OCI-LY7 (cell line): ENCODE measurements around the gene LARP1. TPM values are rescaled to one million over a fixed set of nuclear protein-coding genes. Genes with fewer than 3 reads are reported as not detected.

Experiments used
- BruUV-seq: library from RNA; stranded (reverse); fragments of 400-500 nt; replicated peaks from 2 replicates; lab custom pipeline; 2021; lab: Mats Ljungman, UMichigan
- CTCF ChIA-PET: fragments of 300-600 bp; sonication (Branson Sonifier 250); formaldehyde crosslinking; loops from one replicate; lab custom pipeline; 2022; ENCODE audit warnings: antibody characterized with exemption; ENCODE audit not compliant: unreplicated experiment; lab: Charles Lee
- POLR2A ChIA-PET: fragments of 300-600 bp; sonication (Branson Sonifier 250); formaldehyde crosslinking; loops from one replicate; lab custom pipeline; 2022; ENCODE audit warnings: antibody characterized with exemption; lab: Charles Lee
- DNase-seq: peaks from one replicate; pipeline ENCODE4 v3.0.0-alpha.2; 2015; ENCODE audit warnings: low spot score
- H2AFZ ChIP-seq: fragments of 200-600 bp; sonication (generic), shearing (Covaris generic); 2 replicates; pipeline ENCODE4 v1.6.1; 2014; ENCODE audit warnings: mild to moderate bottlenecking, antibody characterized with exemption, low read length, moderate library complexity
- H3K27ac ChIP-seq: fragments of 200-600 bp; sonication (generic); 2 replicates; pipeline ENCODE4 v1.5.1; 2014; ENCODE audit warnings: mixed run types, low read depth, mild to moderate bottlenecking, moderate library complexity, low read length, inconsistent platforms; ENCODE audit not compliant: poor library complexity, severe bottlenecking
- H3K36me3 ChIP-seq: fragments of 200-600 bp; sonication (generic); 2 replicates; pipeline ENCODE4 v1.6.1; 2014; ENCODE audit warnings: mild to moderate bottlenecking, antibody characterized with exemption, low read length, moderate library complexity, mixed read lengths; ENCODE audit not compliant: insufficient read depth
- H3K4me1 ChIP-seq: fragments of 200-600 bp; sonication (generic); 2 replicates; pipeline ENCODE4 v1.5.1; 2014; ENCODE audit warnings: mild to moderate bottlenecking, low read length; ENCODE audit not compliant: insufficient read depth, poor library complexity, severe bottlenecking
- H3K4me2 ChIP-seq: fragments of 200-600 bp; sonication (generic); 2 replicates; pipeline ENCODE4 v1.6.1; 2014; ENCODE audit warnings: mild to moderate bottlenecking, low read length
- H3K4me3 ChIP-seq: fragments of 200-600 bp; sonication (generic); 2 replicates; pipeline ENCODE4 v1.5.1; 2014; ENCODE audit warnings: mild to moderate bottlenecking, low read depth, low read length; ENCODE audit not compliant: poor library complexity, severe bottlenecking
- H3K79me2 ChIP-seq: fragments of 200-600 bp; sonication (generic); 2 replicates; pipeline ENCODE4 v1.6.1; 2016; ENCODE audit warnings: low read depth, mild to moderate bottlenecking, low read length, moderate library complexity, mixed read lengths; ENCODE audit not compliant: insufficient read depth
- H3K9me2 ChIP-seq: fragments of 200-600 bp; sonication (generic); 2 replicates; pipeline ENCODE4 v1.6.1; 2016; ENCODE audit warnings: mild to moderate bottlenecking, low read length, mixed read lengths; ENCODE audit not compliant: insufficient read depth
- H3K9me3 ChIP-seq: fragments of 200-600 bp; sonication (generic); 2 replicates; pipeline ENCODE4 v1.6.1; 2014; ENCODE audit warnings: mild to moderate bottlenecking, mixed run types, low read length, mixed read lengths
- H4K20me1 ChIP-seq: fragments of 200-600 bp; sonication (generic); 2 replicates; pipeline ENCODE4 v1.6.1; 2014; ENCODE audit warnings: mild to moderate bottlenecking, antibody characterized with exemption, low read length, moderate library complexity, mixed read lengths; ENCODE audit not compliant: insufficient read depth
- EZH2phosphoT487 ChIP-seq: fragments of 200-600 bp; sonication (generic); IDR thresholded peaks from 2 replicates; pipeline ENCODE4 v1.6.1; 2018; ENCODE audit warnings: low read depth, borderline replicate concordance, mild to moderate bottlenecking, mixed run types, antibody characterized with exemption, low read length, moderate library complexity, mixed read lengths
- intact Hi-C: fragments of 100-400 bp; cut with micrococcal nuclease; formaldehyde crosslinking; loops from one replicate; pipeline ENCODE4 v1.10.0; 2022; ENCODE audit not compliant: unreplicated experiment
- total RNA-seq, 2 experiments: library from RNA; depleted of rRNA in 1 of 2; stranded (reverse); fragments of >200 nt in 1 of 2; shearing (Covaris generic) in 1 of 2; gene quantifications; 2 replicates each; pipeline ENCODE4 v1.2.3, GENCODE V29; 2014 to 2022
- TF ChIP-seq, protein P1 (sequence below): fragments of 200-600 bp; sonication (generic); conservative IDR thresholded peaks from 2 replicates; pipeline ENCODE4 v1.5.1; 2014; ENCODE audit warnings: mild to moderate bottlenecking, antibody characterized with exemption, low read length, moderate library complexity, mixed read lengths

LARP1 gene
- total RNA-seq, 2 experiments from 2014 or later, result 71.1 to 274 TPM

DNA sequence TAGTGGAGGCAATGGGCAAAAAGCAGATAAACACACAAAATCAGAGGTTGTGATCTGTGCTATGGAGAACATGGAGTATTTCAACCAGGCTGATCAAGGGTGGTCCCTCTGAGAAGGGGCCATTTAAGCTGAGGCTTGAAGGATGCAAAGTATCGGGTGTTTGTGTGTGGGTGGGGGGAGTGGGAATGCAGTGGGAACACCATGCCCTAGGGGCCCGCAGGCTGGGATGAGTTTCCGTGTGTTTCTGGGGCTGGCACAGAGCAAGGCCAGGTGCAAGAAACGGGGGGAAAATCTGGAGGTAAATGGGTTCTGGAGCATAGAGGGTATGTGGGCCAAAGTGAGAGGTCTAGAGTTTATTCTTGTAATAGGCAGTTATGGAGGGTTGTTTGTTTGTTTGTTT is 13.8 kb upstream of the LARP1 start:
- no peak for TF ChIP-seq EZH2phosphoT487
- TF ChIP-seq, protein P1, sequence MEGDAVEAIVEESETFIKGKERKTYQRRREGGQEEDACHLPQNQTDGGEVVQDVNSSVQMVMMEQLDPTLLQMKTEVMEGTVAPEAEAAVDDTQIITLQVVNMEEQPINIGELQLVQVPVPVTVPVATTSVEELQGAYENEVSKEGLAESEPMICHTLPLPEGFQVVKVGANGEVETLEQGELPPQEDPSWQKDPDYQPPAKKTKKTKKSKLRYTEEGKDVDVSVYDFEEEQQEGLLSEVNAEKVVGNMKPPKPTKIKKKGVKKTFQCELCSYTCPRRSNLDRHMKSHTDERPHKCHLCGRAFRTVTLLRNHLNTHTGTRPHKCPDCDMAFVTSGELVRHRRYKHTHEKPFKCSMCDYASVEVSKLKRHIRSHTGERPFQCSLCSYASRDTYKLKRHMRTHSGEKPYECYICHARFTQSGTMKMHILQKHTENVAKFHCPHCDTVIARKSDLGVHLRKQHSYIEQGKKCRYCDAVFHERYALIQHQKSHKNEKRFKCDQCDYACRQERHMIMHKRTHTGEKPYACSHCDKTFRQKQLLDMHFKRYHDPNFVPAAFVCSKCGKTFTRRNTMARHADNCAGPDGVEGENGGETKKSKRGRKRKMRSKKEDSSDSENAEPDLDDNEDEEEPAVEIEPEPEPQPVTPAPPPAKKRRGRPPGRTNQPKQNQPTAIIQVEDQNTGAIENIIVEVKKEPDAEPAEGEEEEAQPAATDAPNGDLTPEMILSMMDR, result no peak
- ChIA-PET CTCF (no interaction called here), POLR2A (no interaction called here)
- intact Hi-C loops, result no loop called here
- Histone ChIP-seq H3K9me2 (no peaks in the 10 kb centered on the region), H3K4me3 (no peak overlapping the region), H3K9me3 (no peaks in the 10 kb centered on the region), H3K79me2 (no peaks in the 10 kb centered on the region), H2AFZ (no peak overlapping the region), H3K36me3 (no peaks in the 10 kb centered on the region), H3K27ac (no peak overlapping the region), H3K4me2 (no peak overlapping the region), H3K4me1 (no peaks in the 10 kb centered on the region), H4K20me1 (no peaks in the 10 kb centered on the region)
- no TSS peak for BruUV-seq
- no peak for DNase-seq

DNA sequence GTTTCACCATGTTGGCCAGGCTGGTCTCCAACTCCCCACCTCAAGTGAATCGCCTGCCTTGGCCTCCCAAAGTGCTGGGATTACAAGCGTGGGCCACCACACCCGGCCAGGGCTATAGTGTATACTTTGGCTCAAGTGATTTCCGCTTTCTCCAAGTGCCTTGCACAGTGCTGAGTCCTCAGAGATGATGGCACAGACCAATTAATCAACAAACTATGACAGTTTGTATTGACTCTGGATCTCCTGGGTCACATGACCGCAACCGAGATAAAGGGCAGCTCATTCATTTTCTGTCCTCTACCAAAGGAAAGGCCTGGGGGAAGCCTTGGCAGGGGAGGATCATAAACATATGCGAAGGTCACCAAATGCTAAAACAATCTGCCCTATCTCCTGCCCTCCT is 11.4 kb upstream of the LARP1 start:
- Histone ChIP-seq H3K79me2 (no peaks in the 10 kb centered on the region), H2AFZ (no peak overlapping the region), H4K20me1 (no peaks in the 10 kb centered on the region), H3K9me2 (no peaks in the 10 kb centered on the region), H3K4me3 (no peak overlapping the region), H3K4me1 (no peaks in the 10 kb centered on the region), H3K9me3 (no peaks in the 10 kb centered on the region), H3K4me2 (no peak overlapping the region), H3K36me3 (no peaks in the 10 kb centered on the region), H3K27ac (no peak overlapping the region)
- TF ChIP-seq, protein P1, result no peak
- TF ChIP-seq EZH2phosphoT487, result no peak
- ChIA-PET CTCF (no interaction called here), POLR2A (no interaction called here)
- no peak for DNase-seq
- no TSS peak for BruUV-seq
- intact Hi-C loops, result no loop called here

DNA sequence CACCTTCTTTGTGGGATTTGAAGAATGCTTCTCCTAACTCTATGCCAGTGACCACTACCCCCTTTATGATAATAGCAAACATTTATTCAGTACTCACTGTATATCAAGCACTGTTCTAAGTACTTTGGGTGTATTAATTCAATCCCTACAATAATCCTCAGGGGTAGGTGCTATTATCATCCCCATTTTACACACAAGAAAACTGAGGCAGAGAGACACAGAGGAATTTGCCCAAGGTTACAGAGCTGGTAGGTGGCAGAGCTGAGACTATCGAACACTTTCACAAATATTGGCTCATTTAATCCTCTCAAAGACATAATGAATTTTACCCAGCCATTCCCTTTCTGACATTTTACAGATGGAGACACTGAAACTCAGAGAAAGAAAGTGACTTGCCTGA is 9.8 kb upstream of the LARP1 start:
- Histone ChIP-seq H2AFZ (no peak overlapping the region), H3K9me2 (no peaks in the 10 kb centered on the region), H3K9me3 (no peaks in the 10 kb centered on the region), H3K4me3 (no peak overlapping the region), H4K20me1 (no peaks in the 10 kb centered on the region), H3K4me2 (no peak overlapping the region), H3K36me3 (no peaks in the 10 kb centered on the region), H3K27ac (no peak overlapping the region), H3K79me2 (no peaks in the 10 kb centered on the region), H3K4me1 (no peaks in the 10 kb centered on the region)
- BruUV-seq, result no TSS peak
- POLR2A ChIA-PET, result interaction anchor here (0.6 kb wide), 2 partner anchors 25 to 42 kb away, joined by 3 read pairs; no protein-coding TSS in a partner anchor
- intact Hi-C loops, result no loop called here
- CTCF ChIA-PET, result no interaction called here
- TF ChIP-seq EZH2phosphoT487, result no peak
- TF ChIP-seq, protein P1, result no peak
- DNase-seq, result no peak
